HUES48 (cell line): ENCODE data around the gene LIN52.

Experiments
- H3K27ac ChIP-seq: one replicate; pipeline ENCODE4 v1.7.0; 2013; ENCODE audit warnings: low read depth, low read length, inconsistent platforms
- H3K27me3 ChIP-seq: 2 replicates; pipeline ENCODE4 v1.6.1; 2013; ENCODE audit warnings: mild to moderate bottlenecking, low read length; ENCODE audit not compliant: control insufficient read depth, insufficient read depth
- H3K36me3 ChIP-seq: 2 replicates; pipeline ENCODE4 v1.6.1; 2013; ENCODE audit warnings: low read length; ENCODE audit not compliant: control insufficient read depth, insufficient read depth
- H3K4me1 ChIP-seq: 2 replicates; pipeline ENCODE4 v1.6.1; 2013; ENCODE audit warnings: mild to moderate bottlenecking, low read length; ENCODE audit not compliant: control insufficient read depth, insufficient read depth
- H3K4me3 ChIP-seq: 2 replicates; pipeline ENCODE4 v1.5.1; 2013; ENCODE audit warnings: mild to moderate bottlenecking, low read depth, low read length
- H3K9ac ChIP-seq: 2 replicates; pipeline ENCODE4 v1.6.1; 2013; ENCODE audit warnings: mild to moderate bottlenecking, low read depth, low read length, moderate library complexity
- H3K9me3 ChIP-seq: 2 replicates; pipeline ENCODE4 v1.6.1; 2013; ENCODE audit warnings: low read length; ENCODE audit not compliant: control insufficient read depth, insufficient read depth

Gene LIN52

GRCh38 chr14:74144789-74145188 is 60.0 kb downstream of the LIN52 start:
- H3K27me3 ChIP-seq: no peaks in the 10 kb centered on the region

GRCh38 chr14:74147571-74147970 is 62.8 kb downstream of the LIN52 start:
- H3K27me3 ChIP-seq: no peaks in the 10 kb centered on the region
- H3K4me1 ChIP-seq: no peaks in the 10 kb centered on the region
- H3K9me3 ChIP-seq: no peaks in the 10 kb centered on the region
- H3K4me3 ChIP-seq: no peak overlapping the region
- no peak overlapping the region for H3K9ac ChIP-seq
- H3K36me3 ChIP-seq: no peaks in the 10 kb centered on the region
- no peak overlapping the region for H3K27ac ChIP-seq

More at GRCh38 chr14:74144789-74145188, 60.0 kb downstream of the LIN52 start:
- no peak overlapping the region for H3K9ac ChIP-seq
- H3K9me3 ChIP-seq: no peaks in the 10 kb centered on the region
- H3K36me3 ChIP-seq: no peaks in the 10 kb centered on the region
- H3K4me1 ChIP-seq: no peaks in the 10 kb centered on the region
- no peak overlapping the region for H3K27ac ChIP-seq
- H3K4me3 ChIP-seq: no peak overlapping the region

GRCh38 chr14:74148705-74149104 is 63.9 kb downstream of the LIN52 start:
- Histone ChIP-seq H3K9me3 (no peaks in the 10 kb centered on the region), H3K36me3 (no peaks in the 10 kb centered on the region), H3K27ac (no peak overlapping the region), H3K9ac (no peak overlapping the region), H3K4me3 (no peak overlapping the region), H3K4me1 (no peaks in the 10 kb centered on the region), H3K27me3 (no peaks in the 10 kb centered on the region)

- no peak overlapping the region for H3K27ac ChIP-seq
- no peak overlapping the region for H3K4me3 ChIP-seq
- H3K9ac ChIP-seq: no peak overlapping the region
- peaks cover 10% of the 10 kb centered on the region for H3K4me1 ChIP-seq
- H3K27me3 ChIP-seq: no peaks in the 10 kb centered on the region
- H3K36me3 ChIP-seq: no peaks in the 10 kb centered on the region
- no peaks in the 10 kb centered on the region for H3K9me3 ChIP-seq
Measured at GRCh38 chr14:74155287-74155686, 70.5 kb downstream of the LIN52 start.

- Histone ChIP-seq H3K27me3 (no peaks in the 10 kb centered on the region), H3K36me3 (no peaks in the 10 kb centered on the region), H3K9me3 (no peaks in the 10 kb centered on the region), H3K4me1 (peaks cover 10% of the 10 kb centered on the region), H3K27ac (no peak overlapping the region), H3K9ac (no peak overlapping the region), H3K4me3 (no peak overlapping the region)
Measured at GRCh38 chr14:74155749-74156148, 71.0 kb downstream of the LIN52 start.

GRCh38 chr14:74160763-74161162 is 76.0 kb downstream of the LIN52 start:
- Histone ChIP-seq H3K36me3 (no peaks in the 10 kb centered on the region; the same call in 1 of the 2 replicates), H3K4me1 (peaks cover 4% of the 10 kb centered on the region), H3K27me3 (no peaks in the 10 kb centered on the region), H3K9me3 (no peaks in the 10 kb centered on the region), H3K4me3 (no peak overlapping the region), H3K9ac (no peak overlapping the region), H3K27ac (no peak overlapping the region)

GRCh38 chr14:74161526-74162158 is 76.9 kb downstream of the LIN52 start:
- no peak overlapping the region for H3K9ac ChIP-seq
- H3K4me3 ChIP-seq: no peak overlapping the region
- H3K9me3 ChIP-seq: no peaks in the 10 kb centered on the region
- no peak overlapping the region for H3K27ac ChIP-seq
- no peaks in the 10 kb centered on the region; the same call in 1 of the 2 replicates for H3K36me3 ChIP-seq
- no peaks in the 10 kb centered on the region for H3K27me3 ChIP-seq
- H3K4me1 ChIP-seq: no peaks in the 10 kb centered on the region

GRCh38 chr14:74169906-74170305 is 85.2 kb downstream of the LIN52 start:
- H3K27ac ChIP-seq: no peak overlapping the region
- no peaks in the 10 kb centered on the region; the same call in 1 of the 2 replicates for H3K36me3 ChIP-seq
- H3K27me3 ChIP-seq: no peaks in the 10 kb centered on the region
- no peaks in the 10 kb centered on the region for H3K4me1 ChIP-seq
- H3K9me3 ChIP-seq: no peaks in the 10 kb centered on the region
- H3K9ac ChIP-seq: no peak overlapping the region
- H3K4me3 ChIP-seq: no peak overlapping the region

- no peaks in the 10 kb centered on the region for H3K4me1 ChIP-seq
- H3K4me3 ChIP-seq: no peak overlapping the region
- H3K9me3 ChIP-seq: no peaks in the 10 kb centered on the region
- no peaks in the 10 kb centered on the region; the same call in 1 of the 2 replicates for H3K36me3 ChIP-seq
- H3K9ac ChIP-seq: no peak overlapping the region
- no peak overlapping the region for H3K27ac ChIP-seq
- H3K27me3 ChIP-seq: no peaks in the 10 kb centered on the region
Measured at GRCh38 chr14:74176400-74176793, 91.6 kb downstream of the LIN52 start.

GRCh38 chr14:74179856-74180255 is 95.1 kb downstream of the LIN52 start:
- Histone ChIP-seq H3K4me1 (no peaks in the 10 kb centered on the region), H3K36me3 (no peaks in the 10 kb centered on the region), H3K27ac (no peak overlapping the region), H3K9me3 (no peaks in the 10 kb centered on the region), H3K9ac (no peak overlapping the region), H3K27me3 (no peaks in the 10 kb centered on the region), H3K4me3 (no peak overlapping the region)

GRCh38 chr14:74190927-74191575 is 106.3 kb downstream of the LIN52 start:
- 0 out of 2 replicates have a peak, but pooled peaks cover 4% of the 10 kb centered on the region for H3K36me3 ChIP-seq
- no peaks in the 10 kb centered on the region for H3K27me3 ChIP-seq
- no peaks in the 10 kb centered on the region for H3K9me3 ChIP-seq
- H3K27ac ChIP-seq: no peak overlapping the region
- no peaks in the 10 kb centered on the region for H3K4me1 ChIP-seq
- no peak overlapping the region for H3K4me3 ChIP-seq
- H3K9ac ChIP-seq: no peak overlapping the region
